Liver (tissue), 3 donors: ENCODE results near the gene EXD3.

Experiments used
- CTCF ChIP-seq: fragments of 150-350 bp; IDR thresholded peaks from 2 replicates; pipeline ENCODE4 v1.5.1; 2017; ENCODE audit warnings: improper control_type of control experiment, low read depth, low read length; ENCODE audit not compliant: missing input control
- EGR1 ChIP-seq, 2 donors: IDR thresholded peaks; 2 replicates each; pipeline ENCODE4 v1.6.1; 2016 to 2018; ENCODE audit warnings: antibody characterized with exemption in 2 of 2, low read depth in 2 of 2
- FOXA1 ChIP-seq: IDR thresholded peaks from 2 replicates; pipeline ENCODE4 v1.6.1; 2016; ENCODE audit warnings: antibody characterized with exemption
- HNF4G ChIP-seq: IDR thresholded peaks from 2 replicates; pipeline ENCODE4 v1.6.1; 2016; ENCODE audit warnings: antibody characterized with exemption
- JUND ChIP-seq, 2 donors: IDR thresholded peaks; 2 replicates each; pipeline ENCODE4 v1.6.1; 2016; ENCODE audit warnings: antibody characterized with exemption in 2 of 2
- MAX ChIP-seq: IDR thresholded peaks from 2 replicates; pipeline ENCODE4 v1.6.1; 2016; ENCODE audit warnings: antibody characterized with exemption
- RAD21 ChIP-seq, 2 donors: IDR thresholded peaks; 2 replicates each; pipeline ENCODE4 v1.6.1; 2016; ENCODE audit warnings: antibody characterized with exemption in 2 of 2, mild to moderate bottlenecking in 2 of 2
- REST ChIP-seq: IDR thresholded peaks from 2 replicates; pipeline ENCODE4 v1.6.1; 2016; ENCODE audit warnings: antibody characterized with exemption, mild to moderate bottlenecking
- TAF1 ChIP-seq: conservative IDR thresholded peaks from 2 replicates; pipeline ENCODE4 v1.6.1; 2016; ENCODE audit warnings: antibody characterized with exemption, mild to moderate bottlenecking
- YY1 ChIP-seq: IDR thresholded peaks from 2 replicates; pipeline ENCODE4 v1.6.1; 2016; ENCODE audit warnings: antibody characterized with exemption, mild to moderate bottlenecking
- donor health status: healthy.
- donor health status: healthy.

- TF ChIP-seq CTCF = no peak
- TF ChIP-seq TAF1 = no peak
- TF ChIP-seq HNF4G = no peak
- TF ChIP-seq MAX = no peak
- no peak for TF ChIP-seq RAD21 (IDR thresholded peaks at IDR 0.05)
- no peak for TF ChIP-seq EGR1 (IDR thresholded peaks at IDR 0.05; ENCODE audit: low read depth in 2 of 2)
- TF ChIP-seq FOXA1 = no peak
- TF ChIP-seq JUND (IDR thresholded peaks at IDR 0.05) = no peak
- TF ChIP-seq YY1 = no peak
- no peak for TF ChIP-seq REST
Measured at GRCh38 chr9:137458194-137459151, 35.5 kb upstream of the EXD3 start.
